H1 (cell line): ENCODE results near the gene DNAH10. TPM values are rescaled to one million over a fixed set of nuclear protein-coding genes. Genes with fewer than 3 reads are reported as not detected.

Experiments
- CTCF ChIA-PET: fragments of 300-600 bp; sonication (Branson Sonifier 250); formaldehyde crosslinking; loops from one replicate; lab custom pipeline; 2021; ENCODE audit not compliant: partially characterized antibody; lab: Charles Lee
- POLR2A ChIA-PET: fragments of 300-600 bp; sonication (Branson Sonifier 250); formaldehyde crosslinking; loops from one replicate; lab custom pipeline; 2021; ENCODE audit warnings: inconsistent platforms; ENCODE audit not compliant: partially characterized antibody; lab: Charles Lee
- DNase-seq, 2 experiments: peaks; one replicate each; pipeline versions ENCODE4 v3.0.0 to v3.0.0-alpha.2; 2010 to 2022; ENCODE audit warnings: low spot score in 2 of 2, low read depth in 1 of 2, mixed read lengths in 1 of 2
- FAIRE-seq: peaks from 2 replicates; lab custom pipeline; 2011; peaks lifted over from hg19 to GRCh38; lab: Jason Lieb, UNC
- H2AFZ ChIP-seq: 2 replicates; pipeline ENCODE4 v1.8.1; 2012; ENCODE audit warnings: low read length, inconsistent platforms
- H2AK5ac ChIP-seq: 2 replicates; pipeline ENCODE4 v1.6.1; 2013; ENCODE audit warnings: low read depth, low read length
- H2BK120ac ChIP-seq: replicated peaks from 2 replicates; pipeline ENCODE3; 2013; ENCODE audit warnings: low read depth, low read length, inconsistent platforms
- H2BK12ac ChIP-seq: 2 replicates; pipeline ENCODE4 v1.6.1; 2013; ENCODE audit warnings: low read depth, low read length
- H2BK15ac ChIP-seq: 2 replicates; pipeline ENCODE4 v1.6.1; 2013; ENCODE audit warnings: low read length
- H2BK20ac ChIP-seq: 2 replicates; pipeline ENCODE4 v1.6.1; 2013; ENCODE audit warnings: low read length
- H2BK5ac ChIP-seq: 2 replicates; pipeline ENCODE4 v1.6.1; 2013; ENCODE audit warnings: low read depth, low read length
- H3K14ac ChIP-seq: 2 replicates; pipeline ENCODE4 v1.6.1; 2013; ENCODE audit warnings: inconsistent platforms; ENCODE audit not compliant: insufficient read length
- H3K18ac ChIP-seq: 2 replicates; pipeline ENCODE4 v1.6.1; 2013; ENCODE audit warnings: low read length; ENCODE audit errors: extremely low read depth
- H3K23ac ChIP-seq: 2 replicates; pipeline ENCODE4 v1.6.1; 2013; ENCODE audit warnings: inconsistent platforms; ENCODE audit not compliant: insufficient read length
- H3K23me2 ChIP-seq: 2 replicates; pipeline ENCODE4 v1.6.1; 2013; ENCODE audit warnings: low read depth, low read length
- H3K27ac ChIP-seq: 2 replicates; pipeline ENCODE4 v1.6.1; 2011; ENCODE audit warnings: low read depth, low read length, inconsistent platforms
- H3K27me3 ChIP-seq, 4 experiments: replicated peaks in 1 of 4; 1 replicate in 1 of 4; 2 replicates in 3 of 4; pipeline versions ENCODE4 v1.6.1 to v1.8.1; 2011 to 2013; ENCODE audit warnings: low read length in 3 of 4, mild to moderate bottlenecking in 3 of 4, inconsistent platforms in 2 of 4, mixed read lengths in 2 of 4, moderate library complexity in 1 of 4; ENCODE audit not compliant: control insufficient read depth in 3 of 4, insufficient read depth in 3 of 4; ENCODE audit errors: extremely low read depth in 1 of 4
- H3K36me3 ChIP-seq, 4 experiments: 2 replicates each; pipeline versions ENCODE4 v1.6.1 to v1.8.1; 2011 to 2013; ENCODE audit warnings: mild to moderate bottlenecking in 4 of 4, low read length in 3 of 4, moderate library complexity in 2 of 4, control low read depth in 1 of 4, inconsistent platforms in 1 of 4; ENCODE audit not compliant: insufficient read depth in 4 of 4, control insufficient read depth in 2 of 4
- H3K4ac ChIP-seq: replicated peaks from 2 replicates; pipeline ENCODE3; 2013; ENCODE audit warnings: low read length, low read depth, mixed read lengths, inconsistent platforms; ENCODE audit not compliant: insufficient read length
- H3K4me1 ChIP-seq, 4 experiments: replicated peaks in 1 of 4; 1 replicate in 1 of 4; 2 replicates in 3 of 4; pipeline versions ENCODE4 v1.6.1 to v1.8.1; 2011 to 2013; ENCODE audit warnings: low read length in 3 of 4, inconsistent platforms in 2 of 4, mixed read lengths in 1 of 4; ENCODE audit not compliant: insufficient read depth in 4 of 4, control insufficient read depth in 3 of 4
- H3K4me2 ChIP-seq, 2 experiments: 2 replicates each; pipeline versions ENCODE4 v1.6.1 to v1.8.1; 2011 to 2013; ENCODE audit warnings: low read depth in 2 of 2, low read length in 2 of 2, control low read depth in 1 of 2, inconsistent platforms in 1 of 2, mild to moderate bottlenecking in 1 of 2; ENCODE audit not compliant: insufficient read depth in 1 of 2
- H3K4me3 ChIP-seq, 4 experiments: fragments of 200-600, 300-600 bp in 1 of 4; sonication (generic), shearing (Covaris generic), sonication (Bioruptor Twin) in 1 of 4; 2 replicates each; pipeline versions ENCODE4 v1.5.1 to v1.8.1; 2011 to 2016; ENCODE audit warnings: low read length in 4 of 4, low read depth in 3 of 4, control low read depth in 2 of 4, inconsistent platforms in 2 of 4, mild to moderate bottlenecking in 2 of 4, mixed read lengths in 1 of 4, moderate library complexity in 1 of 4; ENCODE audit not compliant: insufficient read depth in 2 of 4; ENCODE audit errors: extremely low read depth in 1 of 4
- H3K56ac ChIP-seq: replicated peaks from 2 replicates; pipeline ENCODE3; 2013; ENCODE audit warnings: low read depth, mild to moderate bottlenecking, mixed read lengths, low read length, inconsistent platforms; ENCODE audit not compliant: insufficient read length
- H3K79me1 ChIP-seq: 2 replicates; pipeline ENCODE4 v1.6.1; 2013; ENCODE audit warnings: low read depth, low read length, control low read depth
- H3K79me2 ChIP-seq, 2 experiments: 2 replicates each; pipeline versions ENCODE4 v1.6.1 to v1.8.1; 2012 to 2013; ENCODE audit warnings: low read length in 2 of 2, mild to moderate bottlenecking in 2 of 2, inconsistent platforms in 1 of 2; ENCODE audit not compliant: insufficient read depth in 2 of 2, control insufficient read depth in 1 of 2
- H3K9ac ChIP-seq, 4 experiments: replicated peaks in 1 of 4; 1 replicate in 1 of 4; 2 replicates in 3 of 4; pipeline versions ENCODE4 v1.6.1 to v1.8.1; 2011 to 2013; ENCODE audit warnings: low read depth in 3 of 4, low read length in 3 of 4, control low read depth in 2 of 4, mild to moderate bottlenecking in 2 of 4, moderate library complexity in 2 of 4, inconsistent platforms in 1 of 4; ENCODE audit errors: extremely low read depth in 1 of 4
- H3K9me3 ChIP-seq, 2 experiments: 2 replicates each; pipeline versions ENCODE4 v1.6.1 to v1.8.1; 2012 to 2013; ENCODE audit warnings: mild to moderate bottlenecking in 2 of 2, moderate library complexity in 2 of 2, control low read depth in 1 of 2, inconsistent platforms in 1 of 2, low read depth in 1 of 2, low read length in 1 of 2, mixed read lengths in 1 of 2; ENCODE audit not compliant: insufficient read depth in 2 of 2
- H4K20me1 ChIP-seq, 2 experiments: replicated peaks in 1 of 2; 2 replicates each; pipeline versions ENCODE3 to v1.8.1; 2011 to 2013; ENCODE audit warnings: inconsistent platforms in 2 of 2, low read length in 2 of 2, mild to moderate bottlenecking in 1 of 2; ENCODE audit not compliant: insufficient read depth in 2 of 2, control insufficient read depth in 1 of 2
- H4K5ac ChIP-seq: 2 replicates; pipeline ENCODE4 v1.6.1; 2013; ENCODE audit warnings: low read length, low read depth, mixed read lengths, inconsistent platforms; ENCODE audit not compliant: insufficient read length
- H4K8ac ChIP-seq: 2 replicates; pipeline ENCODE4 v1.8.0; 2013; ENCODE audit warnings: mild to moderate bottlenecking, moderate library complexity, low read length, inconsistent platforms; ENCODE audit not compliant: insufficient read depth; ENCODE audit errors: extremely low read depth
- H4K91ac ChIP-seq: replicated peaks from 2 replicates; pipeline ENCODE3; 2013; ENCODE audit warnings: low read length, mixed read lengths, inconsistent platforms; ENCODE audit not compliant: insufficient read length
- CBX8 ChIP-seq: fragments of 300-800, 300-1000 bp; sonication (generic); IDR thresholded peaks from 2 replicates; pipeline ENCODE4 v1.7.1; 2016; ENCODE audit warnings: low read depth, low read length, borderline replicate concordance
- CHD2 ChIP-seq: IDR thresholded peaks from 2 replicates; pipeline ENCODE4 v1.6.1; 2012; ENCODE audit warnings: low read length, improper control_type of control experiment
- CTBP2 ChIP-seq: IDR thresholded peaks from 2 replicates; pipeline ENCODE4 v1.7.0; 2011; ENCODE audit warnings: borderline replicate concordance, mild to moderate bottlenecking, moderate library complexity, mixed read lengths, low read length; ENCODE audit not compliant: insufficient read depth, insufficient read length
- EP300 ChIP-seq, 2 experiments: IDR thresholded peaks; 1 replicate in 1 of 2; 2 replicates in 1 of 2; pipeline ENCODE4 v1.6.1; 2011 to 2012; ENCODE audit warnings: low read depth in 2 of 2, low read length in 2 of 2, mild to moderate bottlenecking in 2 of 2, borderline replicate concordance in 1 of 2, inconsistent platforms in 1 of 2, moderate library complexity in 1 of 2
- HDAC2 ChIP-seq, 2 experiments: fragments of 300-600 bp in 1 of 2; sonication (generic) in 1 of 2; IDR thresholded peaks; 2 replicates each; pipeline ENCODE4 v1.6.1; 2011 to 2012; ENCODE audit warnings: low read depth in 2 of 2, low read length in 2 of 2, mild to moderate bottlenecking in 2 of 2, moderate library complexity in 2 of 2, borderline replicate concordance in 1 of 2, inconsistent platforms in 1 of 2
- HDAC6 ChIP-seq: IDR thresholded peaks from one replicate; pipeline ENCODE4 v1.7.1; 2012; ENCODE audit warnings: low read depth, mild to moderate bottlenecking, inconsistent platforms, low read length, moderate library complexity
- KDM1A ChIP-seq: fragments of 200-600, 300-600 bp; sonication (generic); IDR thresholded peaks from 2 replicates; pipeline ENCODE4 v1.7.1; 2016; ENCODE audit warnings: mild to moderate bottlenecking, low read length, borderline replicate concordance
- RFX5 ChIP-seq: IDR thresholded peaks from 2 replicates; pipeline ENCODE4 v1.6.1; 2011; ENCODE audit warnings: low read depth, low read length, improper control_type of control experiment, borderline replicate concordance
- SIX5 ChIP-seq: IDR thresholded peaks from 2 replicates; pipeline ENCODE4 v1.6.1; 2011; ENCODE audit warnings: mild to moderate bottlenecking, low read depth, low read length
- SP2 ChIP-seq: IDR thresholded peaks from 2 replicates; pipeline ENCODE4 v1.6.1; 2012; ENCODE audit warnings: mild to moderate bottlenecking, low read length, inconsistent platforms
- SUZ12 ChIP-seq: fragments of 200-600 bp; sonication (generic); IDR thresholded peaks from 2 replicates; pipeline ENCODE4 v1.6.1; 2012; ENCODE audit warnings: mild to moderate bottlenecking, inconsistent platforms, low read length, moderate library complexity, mixed read lengths
- TEAD4 ChIP-seq: IDR thresholded peaks from 2 replicates; pipeline ENCODE4 v1.6.1; 2012; ENCODE audit warnings: low read depth, low read length, inconsistent platforms, mixed read lengths
- WGBS, 2 experiments: shearing (Covaris generic) in 1 of 2; methylation state at CpG; one replicate each; pipeline versions ENCODE4 v1.1.6 to v1.1.7; 2013 to 2015; ENCODE audit warnings: low lambda C conversion rate in 2 of 2, mixed read lengths in 2 of 2, inconsistent platforms in 1 of 2, low coverage in 1 of 2, missing lambda C conversion rate in 1 of 2; ENCODE audit not compliant: insufficient replicate concordance in 2 of 2, insufficient coverage in 1 of 2, insufficient read length in 1 of 2; ENCODE audit errors: extremely low coverage in 1 of 2, missing lambda C conversion rate in 1 of 2; 5-methylcytosine and 5-hydroxymethylcytosine counted together
- polyA plus RNA-seq, 7 experiments: library from polyadenylated mRNA; depleted of rRNA in 3 of 7; stranded (reverse) in 5 of 7; unstranded in 2 of 7; fragments of >200 nt in 5 of 7; fragments of 200-250 nt in 2 of 7; gene quantifications; 1 replicate in 5 of 7; 2 replicates in 1 of 7; 4 replicates in 1 of 7; pipeline versions ENCODE4 v1.2.1 to v1.2.3, GENCODE V29; 2011 to 2013; ENCODE audit warnings: missing spikeins in 2 of 7, mixed read lengths in 2 of 7
- total RNA-seq: library from RNA; stranded (reverse); fragmentation: NEBNext Ultra II Directional; extraction: Animal tissue kit (Norgen Biotek cat#: 25700); gene quantifications from 2 replicates; pipeline ENCODE4 v1.2.1, GENCODE V29; 2021
- TF ChIP-seq, protein P1 (sequence below): IDR thresholded peaks from 2 replicates; pipeline ENCODE4 v1.6.1; 2012; ENCODE audit warnings: inconsistent platforms

Gene DNAH10
- total and polyA plus RNA-seq, 2 of the 8 experiments (the other 6 are each of a cell fraction or from before 2014, with no cell fraction given) = 0.02 to 0.24 TPM

DNA sequence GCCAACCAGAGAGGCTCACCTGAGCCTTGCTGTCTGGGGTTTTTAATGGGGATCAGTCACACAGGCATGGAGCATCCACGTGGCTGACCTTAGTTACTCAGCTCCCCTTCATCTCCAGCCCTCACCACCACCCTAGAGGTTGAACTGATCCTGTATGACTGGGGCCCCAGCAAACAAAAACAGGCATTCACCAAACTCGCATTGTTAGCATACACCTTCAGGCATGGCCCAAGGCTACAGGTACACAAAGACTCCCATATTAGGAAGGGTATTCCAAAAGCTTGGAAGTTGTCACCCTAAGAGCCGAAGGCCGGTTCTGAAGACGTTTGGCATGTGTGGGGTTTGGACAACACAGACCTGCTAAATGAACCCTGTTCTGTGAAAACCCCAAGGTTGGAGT, 10.0 kb downstream of the DNAH10 start:
- ChIA-PET POLR2A (interaction anchor here (1.6 kb wide), 1 partner anchor 10 kb away, joined by 5 read pairs; the partner anchor contains the start of gene DNAH10), CTCF (interaction anchor here (0.9 to 1.5 kb wide), 5 partner anchors 15 to 697 kb away, joined by 3 to 5 read pairs (median 3); no protein-coding TSS in a partner anchor)
- Histone ChIP-seq H4K20me1 (no peaks in the 10 kb centered on the region), H3K23ac (no peak overlapping the region), H3K4ac (no peak overlapping the region), H2BK120ac (no peak overlapping the region), H3K79me2 (no peaks in the 10 kb centered on the region), H3K4me3 (no peak overlapping the region), H3K18ac (no peak overlapping the region), H3K36me3 (no peaks in the 10 kb centered on the region), H4K91ac (no peak overlapping the region), H2AK5ac (no peak overlapping the region), H3K23me2 (no peaks in the 10 kb centered on the region; the same call in 1 of the 2 replicates), H3K56ac (no peak overlapping the region), H3K14ac (no peak overlapping the region), H2BK12ac (no peak overlapping the region), H3K27me3 (peaks cover 0 to 3% (median 0%) of the 10 kb centered on the region in 4 experiments; a peak in 1 of 7 replicates), H2AFZ (no peak overlapping the region), H2BK15ac (no peak overlapping the region), H3K79me1 (no peaks in the 10 kb centered on the region), H3K4me2 (no peak overlapping the region), H3K9ac (no peak overlapping the region), H3K9me3 (peaks cover 0 to 2% of the 10 kb centered on the region in 2 experiments; a peak in 1 of 4 replicates), H4K8ac (no peak overlapping the region), H4K5ac (no peak overlapping the region), H2BK20ac (no peak overlapping the region), H3K27ac (no peak overlapping the region), H3K4me1 (no peaks in the 10 kb centered on the region), H2BK5ac (no peak overlapping the region)
- DNase-seq (no peak), FAIRE-seq (no peak)
- 80% methylated on average over 5 of the region's 5 CpGs; no CpG with 5 or more reads in 1 of the 2 experiments for WGBS, 2 experiments
- no peak for TF ChIP-seq KDM1A
- TF ChIP-seq, protein P1, sequence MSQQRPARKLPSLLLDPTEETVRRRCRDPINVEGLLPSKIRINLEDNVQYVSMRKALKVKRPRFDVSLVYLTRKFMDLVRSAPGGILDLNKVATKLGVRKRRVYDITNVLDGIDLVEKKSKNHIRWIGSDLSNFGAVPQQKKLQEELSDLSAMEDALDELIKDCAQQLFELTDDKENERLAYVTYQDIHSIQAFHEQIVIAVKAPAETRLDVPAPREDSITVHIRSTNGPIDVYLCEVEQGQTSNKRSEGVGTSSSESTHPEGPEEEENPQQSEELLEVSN = no peak
- TF ChIP-seq HDAC6 = no peak
- no peak for TF ChIP-seq SP2
- TF ChIP-seq HDAC2 (IDR thresholded peaks at IDR 0.05; ENCODE audit: borderline replicate concordance in 1 of 2, low read depth in 2 of 2, low read length in 2 of 2) = no peak
- no peak for TF ChIP-seq TEAD4
- no peak for TF ChIP-seq SUZ12
- no peak for TF ChIP-seq SIX5
- TF ChIP-seq RFX5 = no peak
- no peak for TF ChIP-seq CBX8
- TF ChIP-seq EP300 (IDR thresholded peaks at IDR 0.05; ENCODE audit: borderline replicate concordance in 1 of 2, low read depth in 2 of 2, low read length in 2 of 2) = no peak
- TF ChIP-seq CTBP2 = no peak
- no peak for TF ChIP-seq CHD2
